ENCODE results near the gene SRCIN1.

The SRCIN1 gene

DNA sequence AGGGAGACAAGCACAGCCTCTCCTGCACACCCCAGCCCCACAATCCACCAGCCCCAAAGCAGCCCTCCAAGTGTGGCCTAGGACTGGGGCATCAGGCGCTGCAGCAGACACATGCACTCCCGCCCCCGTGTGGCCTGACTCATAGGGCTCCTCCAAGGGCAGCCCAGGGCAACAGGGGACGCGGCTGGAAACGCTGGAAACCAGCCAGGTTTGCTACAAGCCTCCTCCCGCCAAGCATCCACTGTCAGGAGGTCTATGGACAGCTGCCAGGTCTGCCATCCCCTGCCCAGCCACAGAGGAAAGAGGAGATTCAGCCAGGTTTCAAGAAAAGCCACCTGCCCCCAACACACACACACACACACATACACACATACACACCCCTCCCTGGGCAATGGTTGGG lies 25.8 kb downstream of the SRCIN1 start:
- no peak for DNase-seq

DNA sequence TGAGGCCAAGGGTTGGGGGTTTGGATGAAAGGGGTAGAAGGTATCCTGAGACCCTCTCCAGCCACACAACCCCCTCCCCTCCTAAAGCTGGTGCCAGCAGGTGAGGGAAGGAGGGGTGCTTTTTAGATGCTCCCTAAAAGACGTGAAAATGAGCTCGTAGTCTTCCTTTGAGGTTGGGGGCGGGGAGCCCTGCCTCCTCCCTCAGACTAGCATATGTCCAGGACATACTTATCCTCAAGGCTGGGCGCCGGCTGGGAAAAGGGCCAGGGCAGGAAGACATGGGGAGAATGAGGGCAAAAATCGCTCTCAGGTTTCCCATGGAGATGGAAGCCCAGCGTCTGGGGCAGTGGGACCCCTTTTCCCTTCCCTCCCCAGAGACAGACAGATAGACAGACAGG lies 26.7 kb downstream of the SRCIN1 start:
- DNase-seq, result no peak

DNA sequence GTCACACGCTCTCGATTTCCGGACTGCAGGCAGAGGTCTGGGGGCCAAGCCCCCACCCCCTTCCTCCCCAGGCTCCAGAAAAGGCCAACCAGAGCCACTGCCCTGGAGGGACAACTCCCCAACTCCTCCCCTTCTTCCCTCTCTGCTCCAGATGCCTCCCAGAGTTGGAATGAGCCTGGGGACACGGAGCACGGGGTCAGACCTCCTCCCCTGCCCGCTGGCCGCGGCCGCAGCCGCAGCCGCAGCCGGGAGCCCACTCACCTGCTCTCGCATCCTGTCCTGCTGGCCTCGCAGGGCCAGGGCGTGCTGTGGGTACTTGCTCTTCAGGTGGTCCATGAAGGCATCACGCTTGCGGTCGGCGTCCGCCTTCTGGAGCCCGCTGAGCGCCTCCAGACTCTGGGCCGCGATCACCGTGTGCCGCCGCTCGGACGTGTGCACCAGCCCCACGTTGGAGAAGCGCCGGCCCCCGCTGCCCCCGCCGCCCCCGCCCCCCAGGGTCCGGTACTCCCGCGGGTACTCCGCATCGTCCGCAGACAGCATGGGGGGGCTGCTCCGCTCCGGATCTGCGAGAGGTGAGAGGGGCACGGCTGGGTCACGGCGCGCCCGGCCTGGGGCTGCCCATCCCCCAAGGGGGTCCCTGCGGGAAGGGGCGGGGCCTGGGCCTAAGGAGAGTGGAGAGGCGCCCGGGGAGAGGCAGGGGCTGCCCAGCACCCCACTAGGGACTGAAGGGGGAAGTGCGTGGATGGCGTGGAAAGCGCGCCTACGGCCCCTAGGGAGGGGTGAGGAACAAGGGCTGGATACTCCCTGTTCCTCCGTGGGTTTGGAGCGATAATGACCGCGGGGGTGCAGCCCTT lies 27.3 kb downstream of the SRCIN1 start:
- DNase-seq, result no peak

DNA sequence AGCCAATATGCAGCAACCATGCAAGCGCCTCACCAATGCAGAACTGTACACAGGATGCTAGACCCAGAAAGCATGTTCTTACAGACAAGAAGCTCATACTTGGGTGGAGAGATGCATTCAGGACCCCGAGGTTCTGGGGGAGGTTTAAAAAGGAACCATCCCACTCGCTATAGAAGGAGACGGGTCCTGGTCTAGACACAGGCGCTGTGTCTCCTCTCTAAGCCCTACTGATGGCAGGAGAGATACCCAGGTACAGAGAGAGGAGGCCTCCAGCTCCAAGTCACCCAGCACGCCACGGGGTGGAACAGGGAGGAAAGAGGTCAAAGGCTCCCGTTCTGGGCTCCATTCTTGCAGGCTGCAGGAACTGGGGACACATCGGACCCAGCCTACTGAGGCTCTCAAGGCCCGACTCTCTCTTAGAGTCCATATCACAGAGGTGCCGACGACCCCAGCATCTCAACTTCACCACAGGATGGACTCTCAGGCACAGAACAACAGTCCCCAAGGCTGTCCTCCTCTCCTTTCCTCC lies 28.0 kb downstream of the SRCIN1 start:
- no peak for DNase-seq

DNA sequence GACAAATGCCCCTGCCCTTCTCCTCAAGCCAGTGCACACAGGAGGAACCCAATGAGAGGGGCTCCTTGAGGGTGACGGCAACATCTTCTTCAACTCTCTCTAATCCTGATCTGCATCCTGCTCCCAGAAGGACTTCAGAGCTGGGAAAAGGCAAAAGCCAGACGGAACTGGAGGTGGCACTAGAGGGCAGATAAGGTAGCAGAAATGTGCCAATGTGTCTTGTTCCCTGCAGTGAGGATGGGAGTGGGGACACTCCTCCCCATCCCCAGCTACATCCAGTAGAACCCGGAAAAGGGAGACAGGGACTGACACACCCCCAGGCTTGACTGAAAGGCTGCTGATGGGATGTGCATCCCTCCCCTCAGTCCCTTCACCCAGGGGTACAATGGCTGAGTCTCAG lies 28.5 kb downstream of the SRCIN1 start:
- DNase-seq, result no peak

DNA sequence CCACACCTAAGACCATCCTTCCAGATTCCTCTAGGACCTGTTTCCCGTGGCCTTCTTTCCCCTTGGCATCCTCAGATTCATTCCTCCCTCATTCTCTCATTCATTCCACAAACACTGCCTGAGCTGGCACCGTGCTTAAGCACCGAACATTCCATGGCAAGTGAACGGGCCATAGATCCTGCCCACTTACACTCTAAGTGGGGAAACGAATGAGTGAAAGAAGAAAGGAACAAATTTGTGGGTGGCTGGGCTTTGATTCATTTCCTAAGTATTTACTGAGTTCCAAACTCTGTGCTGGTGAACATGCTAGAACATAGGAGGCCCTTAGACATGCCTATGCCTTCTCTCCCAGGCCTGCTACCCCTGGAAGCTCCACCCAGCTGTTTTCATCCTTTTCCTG lies 30.0 kb downstream of the SRCIN1 start:
- DNase-seq, result no peak

DNA sequence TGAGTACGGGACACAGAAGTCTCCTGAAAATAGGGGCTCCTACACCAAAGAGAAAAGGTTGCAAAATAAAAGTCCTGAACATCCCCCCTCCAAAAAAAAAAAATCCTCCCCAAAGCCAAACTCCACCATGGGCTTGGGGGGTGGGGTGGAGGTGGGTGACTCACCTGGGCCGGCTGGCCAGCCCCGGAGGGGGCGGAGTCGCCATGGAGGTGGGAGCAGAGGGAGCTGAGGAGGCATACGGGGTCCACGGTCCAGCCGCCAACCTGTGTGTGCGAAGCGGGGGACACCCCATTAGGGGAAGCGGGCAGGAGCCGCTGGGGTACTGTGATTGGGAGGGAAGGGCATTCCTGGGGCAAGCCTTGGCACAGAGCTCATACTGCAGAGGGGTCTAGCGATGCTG lies 31.0 kb downstream of the SRCIN1 start:
- no peak for DNase-seq

DNA sequence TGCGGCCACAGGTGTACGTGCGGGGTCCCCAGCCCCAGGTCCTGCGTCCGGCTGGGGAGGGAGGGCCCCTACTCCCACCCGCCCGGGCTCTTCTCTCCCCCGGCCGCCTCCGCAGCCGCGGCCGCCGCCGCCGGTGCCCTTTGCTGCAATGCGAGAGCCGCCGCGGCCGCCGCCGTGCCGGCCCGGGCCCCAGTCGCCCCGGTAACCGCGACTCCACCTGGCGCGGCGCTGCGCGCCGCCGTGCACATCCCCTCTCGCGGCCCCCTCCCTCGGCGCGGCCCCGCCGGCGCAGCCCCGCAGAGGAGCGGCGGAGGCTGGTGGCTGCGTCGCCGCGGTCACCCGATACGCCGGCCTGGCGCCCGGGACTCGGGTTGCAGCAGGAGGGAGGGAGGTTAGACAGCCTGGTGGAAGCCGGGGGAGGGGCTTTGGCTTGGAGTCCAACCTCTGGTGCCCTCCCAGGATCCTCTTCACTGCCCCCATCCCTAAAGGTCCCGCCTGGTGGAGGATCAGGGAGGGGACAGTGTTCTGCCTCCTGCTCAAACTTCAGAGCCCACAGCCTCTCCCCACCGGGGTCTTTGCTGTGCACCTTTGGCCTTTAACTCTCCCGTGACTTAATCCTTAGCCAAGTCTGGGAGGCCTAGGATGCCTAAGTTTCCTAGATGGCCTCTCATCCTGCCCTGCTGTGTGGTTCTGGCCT lies 32.9 kb downstream of the SRCIN1 start:
- DNase-seq, result no peak

DNA sequence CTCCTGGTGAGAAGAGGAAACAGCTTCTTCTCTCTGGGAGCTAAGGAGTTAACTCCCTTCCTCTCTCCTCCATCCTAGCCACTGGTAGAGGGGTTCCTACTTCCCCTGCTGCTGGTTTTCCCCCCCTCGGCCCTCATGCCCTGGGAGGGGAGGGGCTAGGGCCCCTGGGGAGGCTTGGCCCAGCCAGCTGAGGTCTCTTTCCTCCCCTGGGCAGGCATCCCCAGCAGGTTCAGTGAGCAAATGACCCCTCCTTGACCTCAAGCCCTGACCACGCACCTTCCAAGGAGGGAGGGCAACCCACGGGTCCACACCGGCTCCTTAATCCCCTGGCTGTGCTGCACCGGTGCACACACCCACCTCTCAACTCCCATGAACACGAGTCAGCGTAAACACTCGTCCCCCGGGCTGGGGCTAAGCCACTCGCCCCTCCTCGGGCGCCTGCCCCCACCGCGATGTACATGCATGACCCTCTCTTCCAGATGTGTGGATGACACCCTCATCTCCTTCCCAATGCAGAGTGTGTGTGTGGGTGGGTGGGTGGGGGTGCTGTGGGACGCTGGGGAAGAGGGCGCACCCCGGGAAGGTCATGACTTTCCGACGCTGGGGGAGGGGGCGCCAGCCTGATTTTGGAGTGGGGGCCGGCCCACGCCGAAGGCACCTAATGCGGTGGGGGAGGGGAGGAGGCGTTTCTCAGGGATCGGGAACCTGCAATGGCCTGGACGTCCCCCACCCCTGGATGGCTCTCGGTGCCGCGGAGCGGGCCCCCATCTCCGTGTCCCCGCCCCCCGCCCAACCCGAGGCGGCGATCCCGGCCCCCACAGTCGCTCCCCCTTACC lies 33.7 kb downstream of the SRCIN1 start:
- DNase-seq, result no peak

DNA sequence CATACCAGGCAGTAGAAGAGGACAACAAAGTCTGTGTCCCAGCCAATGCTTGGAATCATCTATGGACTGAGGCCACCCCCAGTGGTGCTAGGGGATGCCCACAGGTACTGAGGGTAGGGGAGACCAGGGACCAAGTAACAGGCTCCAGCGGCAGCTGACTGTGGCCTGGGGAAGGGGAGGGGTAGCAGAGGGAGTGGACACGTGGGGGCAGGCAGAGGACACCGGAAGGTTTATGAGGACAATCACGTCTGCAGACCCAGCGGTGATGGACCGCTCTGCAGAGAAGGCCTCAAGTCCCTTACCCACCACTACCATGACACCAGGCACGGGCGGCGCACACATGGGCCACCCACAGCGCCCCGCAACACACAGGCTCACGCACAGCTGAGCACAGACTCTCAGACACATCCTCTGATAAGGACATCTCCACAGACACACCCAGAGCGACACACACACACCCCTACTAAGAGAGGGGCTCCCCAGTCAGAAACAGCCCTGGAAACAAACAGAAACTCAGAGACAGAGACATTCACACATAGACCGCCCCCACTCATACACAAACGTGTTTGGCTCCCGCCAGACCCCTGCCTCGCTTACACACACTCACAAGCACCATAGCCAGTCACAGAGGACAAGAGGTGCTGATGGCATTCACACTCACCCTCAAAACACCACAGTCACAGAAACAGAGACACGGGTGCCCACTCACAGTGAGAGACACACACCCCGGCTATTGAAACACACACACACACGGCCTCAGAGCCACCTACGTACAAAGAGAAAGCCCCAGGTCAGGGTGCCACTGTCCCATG lies 35.8 kb downstream of the SRCIN1 start:
- DNase-seq, result no peak

DNA sequence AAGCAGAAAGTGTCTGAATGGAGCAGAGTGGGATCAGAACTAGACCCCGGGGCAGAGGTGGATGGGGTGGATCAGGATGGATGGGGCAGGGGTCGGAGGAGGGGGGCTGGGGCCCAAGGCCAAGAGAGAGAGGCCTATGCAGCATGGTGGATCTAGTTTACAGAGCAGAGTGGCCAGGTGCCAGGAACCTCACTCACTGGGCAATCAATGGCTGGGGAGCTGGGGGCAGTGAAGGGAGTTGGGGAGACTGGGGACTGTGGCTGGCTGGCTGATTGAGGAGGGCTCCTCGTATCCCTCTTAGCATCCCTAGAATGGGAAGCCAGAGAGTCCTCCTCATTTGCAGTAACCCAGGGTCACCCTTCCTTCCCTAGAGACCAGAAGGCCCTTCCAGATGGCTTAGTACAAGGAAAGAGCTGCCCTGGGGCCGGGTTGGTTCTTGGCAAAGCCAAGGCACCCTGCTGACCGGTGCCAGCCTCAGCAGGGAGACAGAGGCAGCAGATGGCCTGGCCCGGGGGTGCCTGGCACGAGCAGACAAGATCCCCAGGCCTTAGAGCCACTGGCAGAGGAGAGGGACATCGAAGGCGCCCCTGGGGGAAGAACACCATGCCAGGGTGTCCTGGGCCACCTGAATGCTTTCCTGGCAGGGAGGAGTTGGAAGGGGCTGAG lies 36.8 kb downstream of the SRCIN1 start:
- DNase-seq, result no peak

DNA sequence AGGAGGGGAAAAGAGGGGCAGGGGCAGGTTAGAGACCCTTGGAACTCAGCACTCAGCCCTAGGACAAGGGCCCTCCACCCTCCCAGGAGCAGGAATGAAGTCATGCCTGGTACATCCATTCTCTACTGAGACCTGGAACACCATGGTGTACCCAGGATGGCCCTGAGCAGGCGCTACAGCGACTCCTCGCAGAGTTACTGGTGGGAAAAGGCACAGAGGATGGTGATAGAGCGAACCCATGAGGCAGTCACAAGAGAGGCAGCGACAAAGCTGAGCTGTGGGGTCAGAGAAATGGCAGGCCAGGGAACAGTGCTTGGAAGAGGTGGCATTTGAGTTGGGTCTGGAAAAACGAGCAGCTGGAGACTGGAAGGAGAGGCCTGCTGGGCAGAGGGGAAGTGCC lies 37.5 kb downstream of the SRCIN1 start:
- no peak for DNase-seq

DNA sequence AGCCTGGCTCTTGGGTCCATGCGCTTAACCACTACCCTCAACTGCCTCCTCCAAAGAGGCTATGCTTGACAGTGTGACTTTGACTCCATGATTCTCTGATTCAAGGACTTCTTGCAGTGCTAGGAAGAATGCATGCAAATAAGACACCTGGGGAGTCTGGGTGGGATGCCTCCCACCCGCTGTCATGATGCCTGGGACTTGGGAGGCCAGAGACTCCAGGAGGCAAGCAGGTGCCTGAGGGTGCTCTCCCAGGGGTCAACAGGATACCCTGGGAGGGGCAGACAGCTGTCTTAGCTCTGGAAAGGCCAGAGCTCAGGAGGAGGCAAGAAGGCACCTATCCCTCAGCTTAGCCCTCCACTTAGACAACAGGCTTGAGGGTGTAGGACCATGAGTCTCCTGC lies 38.4 kb downstream of the SRCIN1 start:
- DNase-seq, result no peak

DNA sequence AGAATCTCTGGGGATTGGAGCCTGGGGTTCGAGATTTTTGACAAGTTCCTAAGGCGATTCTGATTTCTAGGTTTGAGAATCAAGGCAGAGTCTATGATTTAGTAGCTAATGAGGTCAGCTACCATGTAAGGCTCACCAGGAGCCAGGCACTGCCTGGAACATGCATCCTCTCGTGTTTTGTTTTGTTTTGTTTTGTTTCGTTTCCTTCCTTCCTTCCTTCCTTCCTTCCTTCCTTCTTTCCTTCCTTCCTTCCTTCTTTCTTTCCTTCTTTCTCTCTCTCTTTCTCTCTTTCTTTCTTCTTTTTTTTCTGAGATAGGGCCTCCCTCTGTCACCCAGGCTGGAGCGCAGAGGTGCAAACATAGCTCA lies 39.1 kb downstream of the SRCIN1 start:
- no peak for DNase-seq

DNA sequence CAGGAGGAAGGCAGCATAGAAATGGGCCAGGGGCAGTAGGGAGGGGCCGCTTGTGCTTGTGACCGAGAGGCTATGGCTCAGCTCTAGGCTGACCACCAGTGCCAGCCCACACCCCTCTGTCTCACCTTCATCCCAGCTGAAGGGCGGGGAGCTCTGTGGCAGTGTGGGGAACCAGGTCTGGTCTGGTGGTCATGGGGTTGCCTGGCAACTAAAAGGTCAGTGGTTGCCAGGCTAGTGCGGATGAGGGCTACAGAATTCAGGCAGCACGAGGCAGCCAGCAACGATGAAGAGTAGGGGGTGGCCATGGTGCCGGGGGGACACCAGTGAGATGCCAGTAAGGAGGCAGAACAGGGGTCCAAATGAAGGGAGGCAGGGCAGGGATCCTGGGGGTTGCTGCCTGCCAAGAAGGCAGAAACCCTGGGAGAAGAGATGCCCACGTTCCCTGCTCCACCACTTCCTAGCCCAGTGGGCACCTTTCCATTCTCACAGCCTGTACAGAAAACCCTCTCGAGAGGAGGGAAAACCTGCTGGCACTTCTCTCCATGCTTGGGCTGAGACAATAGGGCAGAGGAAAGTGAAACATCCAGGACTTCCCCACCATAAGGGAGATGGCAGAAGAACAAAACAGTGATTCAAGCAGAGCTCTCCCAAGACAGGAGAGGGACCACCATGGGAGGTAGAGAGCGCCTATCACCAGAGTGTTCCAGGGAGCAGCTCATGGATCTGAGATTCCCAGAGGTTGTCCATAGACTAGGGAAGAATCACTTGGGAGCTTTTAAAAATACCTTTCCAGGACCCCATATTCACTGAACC lies 39.7 kb downstream of the SRCIN1 start:
- DNase-seq, result no peak

DNA sequence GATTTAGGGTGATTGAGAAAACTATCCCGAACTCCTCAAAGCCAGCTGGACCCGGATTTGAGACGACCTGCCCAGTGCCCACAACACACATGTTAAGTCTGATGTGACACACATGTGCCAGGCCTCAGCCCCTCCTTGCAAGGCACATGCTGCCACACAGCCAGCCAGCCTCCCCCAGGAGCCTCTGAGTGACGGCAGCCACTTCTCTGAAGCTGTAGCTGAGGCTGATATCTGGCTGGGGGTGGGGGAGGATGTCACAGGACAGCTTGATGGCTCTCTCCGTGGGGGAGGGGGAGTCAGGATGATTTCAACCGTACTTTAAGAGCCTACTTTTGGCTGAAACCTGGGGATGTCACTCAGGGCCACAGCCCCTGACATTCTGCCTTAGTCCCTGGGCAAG lies 40.9 kb downstream of the SRCIN1 start:
- no peak for DNase-seq

DNA sequence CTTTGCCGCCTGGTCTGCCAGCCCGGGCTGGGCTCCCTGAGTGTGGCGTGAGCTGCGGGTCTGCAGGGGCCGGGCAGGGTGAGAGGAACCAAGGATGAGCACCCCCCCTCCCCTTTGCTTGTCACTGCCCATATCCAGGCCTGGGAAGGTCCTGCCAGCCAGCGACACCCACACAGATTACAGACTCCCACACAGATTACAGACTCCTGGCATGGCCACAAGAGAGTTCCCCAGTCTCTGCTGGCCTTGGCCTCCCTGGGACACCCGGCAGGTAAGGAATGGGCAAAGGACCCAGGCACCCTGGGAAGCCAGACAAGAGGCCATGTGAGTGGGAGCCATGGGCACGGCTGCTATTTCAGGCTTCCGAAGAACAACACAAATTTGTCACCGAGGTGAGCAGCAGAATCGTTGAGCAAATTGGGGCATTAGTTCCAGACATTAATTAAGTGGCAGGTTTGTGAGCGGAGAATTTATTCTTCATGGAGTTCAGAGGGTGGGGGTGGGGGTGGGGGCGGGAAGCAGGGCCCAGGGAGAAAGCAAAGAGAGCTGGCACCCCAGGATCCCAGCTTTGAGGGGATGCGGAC lies 41.4 kb downstream of the SRCIN1 start:
- DNase-seq, result no peak

DNA sequence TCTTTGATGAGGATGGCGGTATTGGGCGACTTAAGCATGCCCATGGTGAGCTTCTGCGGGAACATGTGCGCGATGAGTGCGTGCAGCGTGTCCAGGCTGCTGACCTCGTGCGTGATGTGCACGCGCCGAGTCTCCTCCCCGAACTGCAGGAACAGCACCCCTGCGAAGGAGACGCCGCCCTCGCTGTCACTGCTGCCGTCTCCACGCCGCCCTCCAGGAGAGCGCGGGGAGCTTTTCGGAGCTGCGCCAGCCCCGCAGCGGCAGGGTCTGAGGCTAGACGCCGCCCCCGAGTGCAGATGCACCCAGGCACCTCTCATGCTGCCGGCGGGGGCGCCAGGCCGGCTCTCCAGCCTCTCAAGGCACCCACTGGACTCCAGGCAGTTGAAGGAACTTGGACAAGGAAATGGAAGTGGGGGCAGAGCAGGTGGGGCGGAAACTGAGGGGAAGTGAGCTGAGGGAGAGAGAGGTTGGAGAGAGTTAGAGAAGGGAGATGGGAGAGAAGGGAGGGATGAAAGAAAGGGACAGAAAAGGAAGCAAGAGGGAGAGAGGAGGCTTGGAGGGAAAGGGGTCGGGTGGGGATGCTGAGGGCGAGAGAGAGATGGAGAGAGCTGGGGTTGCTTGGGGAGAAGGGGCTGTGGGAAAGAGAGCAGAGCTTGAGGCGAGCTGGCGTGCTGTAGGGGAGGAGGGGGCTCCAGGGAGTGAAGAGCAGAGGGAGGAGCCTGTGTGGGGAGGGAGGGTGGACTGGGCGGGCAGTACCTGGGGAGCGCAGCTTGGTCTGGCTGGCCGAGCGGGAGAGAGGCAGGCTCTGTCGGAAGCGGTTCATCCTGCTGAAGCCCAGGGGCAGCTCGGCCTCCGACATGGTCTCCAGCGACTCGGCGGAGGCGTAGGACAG lies 42.1 kb downstream of the SRCIN1 start:
- DNase-seq, result no peak

DNA sequence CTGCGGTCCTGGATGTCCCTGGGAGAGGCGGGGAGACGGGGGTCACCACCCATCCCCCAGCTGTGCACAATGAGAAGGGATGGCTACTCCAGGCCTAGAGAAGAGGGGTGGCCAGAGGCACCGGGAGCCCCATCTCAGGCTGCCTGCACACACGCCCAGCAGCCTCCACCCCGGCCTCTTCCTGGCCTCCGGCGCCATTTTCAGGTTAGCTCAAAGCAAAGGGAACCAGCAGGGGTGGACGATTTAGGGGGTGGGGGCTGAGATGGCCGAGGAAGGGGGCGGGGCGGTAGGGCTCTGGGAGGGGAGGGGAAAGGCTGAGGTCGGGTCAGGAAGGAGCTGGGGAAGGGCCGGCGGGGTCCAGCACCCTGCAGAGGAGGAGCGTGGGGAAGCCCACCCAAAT lies 42.8 kb downstream of the SRCIN1 start:
- DNase-seq, result no peak

DNA sequence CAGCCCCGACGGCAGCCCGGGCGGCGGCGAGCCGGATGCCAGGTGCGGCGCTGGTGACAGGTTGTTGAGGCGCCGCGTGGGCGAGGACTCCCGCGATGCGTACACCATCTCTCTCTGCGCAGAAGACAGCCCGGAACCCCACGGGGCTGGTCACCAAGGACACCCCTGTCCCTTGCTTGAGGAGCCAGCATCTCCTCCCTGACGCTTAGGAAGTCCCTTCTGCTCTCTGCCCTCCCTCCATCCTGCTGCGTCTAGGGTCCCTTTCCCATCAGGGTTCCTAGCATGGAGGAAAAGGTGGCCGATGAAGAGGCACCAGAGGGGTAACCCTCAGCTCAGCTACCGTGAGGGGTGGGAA lies 43.6 kb downstream of the SRCIN1 start:
- DNase-seq, result no peak
